NCI-H2107 (cell line): ENCODE data around the gene CDC14A.

ENCODE experiments used
- DNase-seq: peaks from one replicate; lab custom pipeline; 2025; lab: John Stamatoyannopoulos, UW

CDC14A gene

GRCh38 chr1:100448366-100448765 is 96.1 kb downstream of the CDC14A start:
- DNase-seq = no peak

- no peak for DNase-seq
These were observed 97.2 kb downstream of the CDC14A start for GRCh38 chr1:100449477-100449876.

DNA sequence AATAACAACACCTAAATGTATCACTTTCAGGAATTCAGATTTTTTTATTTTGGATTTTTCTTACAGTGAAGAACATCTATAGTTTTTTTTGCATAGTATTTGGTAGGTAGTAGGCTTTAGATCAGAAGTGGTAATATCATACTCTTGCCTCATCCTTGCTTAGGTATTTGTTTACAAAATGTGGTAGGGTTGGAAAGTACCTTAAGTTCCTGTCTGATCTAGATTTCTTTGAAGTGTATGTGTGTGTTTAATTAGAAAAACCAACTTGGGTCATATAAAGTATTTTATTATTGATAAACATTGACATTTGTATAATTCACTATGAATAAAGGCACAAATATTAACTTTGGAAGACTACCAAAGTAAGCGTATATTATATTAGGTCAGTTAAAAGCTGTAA is 100.3 kb downstream of the CDC14A start:
- no peak for DNase-seq

DNA sequence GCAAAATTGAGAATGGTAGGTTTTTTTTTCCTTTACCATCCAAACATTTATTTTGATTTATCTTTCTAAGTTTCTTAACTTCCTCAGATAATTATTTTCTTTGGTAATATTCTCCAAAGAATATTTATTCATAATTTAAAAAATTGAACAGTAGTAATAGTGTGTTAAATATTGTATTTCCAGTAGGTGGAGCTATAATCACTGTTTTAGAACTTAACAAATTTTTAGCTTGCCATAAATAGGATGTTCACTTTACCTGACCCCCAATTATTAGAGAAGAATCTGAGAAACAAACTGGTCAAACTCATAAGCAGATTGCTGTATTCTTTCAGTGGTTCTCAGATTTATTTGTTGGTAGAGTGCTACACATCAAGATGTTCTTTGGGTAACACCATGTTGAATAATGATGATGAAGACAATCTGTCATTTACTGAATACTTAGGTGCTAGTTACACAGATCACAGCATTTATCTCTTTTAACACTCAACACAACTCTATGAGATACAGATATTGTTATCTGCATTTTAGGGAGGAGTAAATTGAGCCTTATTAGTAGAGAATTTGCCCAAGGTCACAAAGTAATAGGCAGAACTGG is 103.3 kb downstream of the CDC14A start:
- no peak for DNase-seq

DNA sequence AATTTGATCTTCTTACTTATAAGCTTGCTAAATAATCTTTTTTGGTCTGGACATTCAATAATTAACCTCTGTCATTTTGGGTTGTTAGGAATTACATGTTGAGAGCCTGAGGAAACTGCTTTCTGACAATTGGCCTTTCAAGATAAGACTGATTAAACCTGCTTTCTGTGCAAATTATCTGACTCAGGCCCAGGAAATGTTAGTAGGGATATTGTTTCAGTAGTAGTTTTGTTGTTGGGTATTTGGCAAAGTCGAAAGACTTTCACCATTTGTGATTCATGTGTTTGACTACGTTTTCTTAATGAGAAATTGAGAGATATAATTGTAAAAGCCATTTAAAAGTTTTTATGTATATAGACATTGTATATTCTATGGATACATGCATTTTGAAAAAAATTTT is 104.6 kb downstream of the CDC14A start:
- no peak for DNase-seq

DNA sequence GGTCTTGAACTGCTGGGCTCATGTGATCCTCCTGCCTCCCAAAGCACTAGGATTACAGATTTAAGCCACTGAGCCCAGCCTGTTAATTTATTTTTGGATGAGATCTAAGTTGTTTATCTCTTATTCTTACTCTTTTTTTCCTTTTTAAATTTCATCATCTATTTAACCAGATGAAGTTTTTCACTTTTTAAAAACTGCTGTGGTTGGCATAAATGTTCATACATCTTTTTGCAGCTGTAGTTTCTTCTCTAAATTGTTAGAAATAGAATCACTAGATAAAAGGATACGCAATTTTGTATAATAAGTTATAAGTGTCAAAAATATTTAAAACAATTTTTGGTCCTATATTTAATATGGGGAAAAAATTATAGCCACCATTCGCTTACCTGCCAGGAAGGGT is 105.4 kb downstream of the CDC14A start:
- DNase-seq = no peak

GRCh38 chr1:100458661-100459357 is 106.5 kb downstream of the CDC14A start:
- DNase-seq = no peak

- DNase-seq = peak; percentile 67
These were observed 107.2 kb downstream of the CDC14A start for GRCh38 chr1:100459358-100460114.

- no peak for DNase-seq
These were observed 108.9 kb downstream of the CDC14A start for GRCh38 chr1:100461222-100461621.

DNA sequence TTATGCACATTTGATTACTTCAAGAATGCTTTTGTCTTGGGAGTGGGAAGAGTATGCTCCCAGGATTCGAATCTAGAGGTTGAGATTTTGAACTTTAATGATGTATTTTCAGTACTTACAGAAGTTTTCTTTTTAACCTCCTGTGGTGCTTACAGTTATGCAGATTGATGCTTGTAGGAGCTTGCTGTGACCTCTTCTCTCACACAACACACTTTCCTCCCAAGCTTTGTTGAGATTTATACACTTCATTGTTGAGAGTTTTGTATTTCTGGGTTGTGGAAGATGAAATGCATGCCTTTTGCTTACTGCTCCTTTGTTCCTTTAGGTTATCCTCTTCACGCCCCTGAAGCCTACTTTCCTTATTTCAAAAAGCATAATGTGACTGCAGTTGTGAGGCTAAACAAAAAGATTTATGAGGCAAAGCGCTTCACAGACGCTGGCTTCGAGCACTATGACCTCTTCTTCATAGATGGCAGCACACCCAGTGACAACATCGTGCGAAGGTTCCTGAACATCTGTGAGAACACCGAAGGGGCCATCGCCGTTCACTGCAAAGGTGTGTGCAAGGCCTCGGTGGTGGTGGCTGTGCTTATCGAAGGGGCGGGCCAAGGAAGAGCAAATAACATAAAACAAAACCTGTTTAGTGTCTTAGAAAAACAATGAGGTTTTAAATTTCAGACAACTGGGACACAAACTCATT is 110.2 kb downstream of the CDC14A start:
- no peak for DNase-seq

DNA sequence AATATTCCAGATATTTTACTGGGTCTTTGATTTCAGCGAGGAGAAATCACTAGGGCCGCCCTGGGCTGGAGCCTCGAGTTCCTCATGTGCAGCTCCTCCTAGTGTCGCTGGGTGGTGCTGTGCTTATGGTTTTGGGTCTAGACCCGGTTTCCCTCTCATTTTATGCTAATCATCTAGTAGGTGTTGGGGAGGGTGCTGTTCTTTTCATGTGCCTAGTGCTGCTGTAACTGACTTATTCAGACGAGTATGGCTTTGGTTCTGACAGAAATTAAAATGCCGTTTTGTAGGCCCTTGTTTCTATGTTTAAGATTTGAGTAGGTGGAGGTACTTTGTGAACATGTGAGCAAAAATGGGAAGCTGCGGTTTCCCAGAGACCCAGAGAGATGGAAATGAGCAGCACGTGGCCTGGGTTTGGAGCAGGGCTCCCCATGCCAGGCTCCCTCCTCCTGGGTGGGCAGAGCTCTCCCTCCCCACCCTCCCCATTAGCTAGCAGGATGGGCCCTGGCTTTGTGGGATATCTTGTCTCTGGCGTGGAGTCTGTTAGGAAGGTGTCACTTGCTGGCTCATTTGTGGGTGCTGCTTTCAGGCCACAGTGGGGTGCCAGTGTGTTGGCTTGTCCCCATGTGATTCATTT is 111.6 kb downstream of the CDC14A start:
- peak; percentile 74 for DNase-seq

- no peak for DNase-seq
These were observed 117.3 kb downstream of the CDC14A start for GRCh38 chr1:100469578-100469977.

DNA sequence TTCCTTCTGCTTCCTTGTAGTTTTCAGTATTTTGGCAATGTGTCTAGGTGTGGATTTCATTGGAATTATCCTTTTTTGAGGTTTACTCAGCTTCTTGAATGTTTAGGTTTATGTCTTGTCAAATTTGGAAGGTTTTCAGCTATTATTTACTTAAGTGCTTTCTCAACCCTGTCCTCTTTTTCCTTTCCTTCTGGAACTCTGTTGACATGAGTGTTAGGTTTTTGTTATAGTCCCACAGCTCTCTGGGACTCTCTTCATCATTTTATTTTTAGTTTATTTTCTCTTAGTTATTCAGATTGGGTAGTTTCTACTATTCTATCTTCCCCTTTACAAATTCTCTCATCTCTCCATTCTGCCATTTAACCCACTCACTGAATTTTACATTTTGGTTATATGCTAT is 122.5 kb downstream of the CDC14A start:
- DNase-seq = no peak

DNA sequence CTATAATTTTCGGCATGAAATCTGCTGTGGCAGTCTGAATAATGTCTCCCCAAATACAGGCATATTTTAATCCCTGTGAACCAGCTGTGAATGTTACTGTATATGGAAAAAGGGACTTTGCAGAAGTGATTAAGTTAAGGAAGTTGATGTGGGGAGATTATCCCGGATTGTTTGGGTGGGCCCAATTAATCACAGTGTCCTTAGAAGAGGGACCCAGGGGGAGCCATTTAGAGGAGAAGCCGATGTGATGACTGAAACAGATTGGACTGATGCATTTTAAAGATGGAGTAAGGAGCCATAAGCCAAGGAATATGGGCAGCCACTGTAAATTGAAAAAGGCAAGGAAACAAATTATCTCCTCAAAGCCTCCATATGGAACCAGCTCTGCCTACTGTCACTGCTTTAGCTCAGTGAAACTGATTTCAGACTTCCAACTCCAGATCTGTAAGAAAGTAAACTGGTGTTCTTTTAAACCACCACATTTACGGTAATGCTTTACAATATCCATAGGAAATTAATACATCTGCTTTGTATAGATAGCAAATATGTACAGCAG is 124.5 kb downstream of the CDC14A start:
- no peak for DNase-seq

DNA sequence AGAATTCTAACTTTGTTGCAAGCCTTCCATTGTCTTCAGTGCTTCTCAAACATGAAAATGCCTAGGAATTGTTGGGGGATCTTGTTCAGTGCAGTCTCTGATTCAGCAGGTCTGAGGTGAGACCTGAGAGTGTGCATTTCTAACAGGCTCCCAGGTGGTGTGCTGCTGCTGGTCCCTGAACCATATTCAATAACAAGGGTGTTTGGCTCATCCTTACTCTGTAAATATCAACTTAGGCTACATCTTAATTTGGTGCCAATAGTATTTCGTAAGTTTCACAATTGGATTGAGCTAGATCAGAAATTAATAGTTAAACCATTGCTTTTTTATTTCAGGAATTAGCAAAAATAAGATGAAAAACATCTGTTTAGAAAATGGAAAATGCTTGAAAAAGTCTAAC is 126.5 kb downstream of the CDC14A start:
- DNase-seq = no peak

DNA sequence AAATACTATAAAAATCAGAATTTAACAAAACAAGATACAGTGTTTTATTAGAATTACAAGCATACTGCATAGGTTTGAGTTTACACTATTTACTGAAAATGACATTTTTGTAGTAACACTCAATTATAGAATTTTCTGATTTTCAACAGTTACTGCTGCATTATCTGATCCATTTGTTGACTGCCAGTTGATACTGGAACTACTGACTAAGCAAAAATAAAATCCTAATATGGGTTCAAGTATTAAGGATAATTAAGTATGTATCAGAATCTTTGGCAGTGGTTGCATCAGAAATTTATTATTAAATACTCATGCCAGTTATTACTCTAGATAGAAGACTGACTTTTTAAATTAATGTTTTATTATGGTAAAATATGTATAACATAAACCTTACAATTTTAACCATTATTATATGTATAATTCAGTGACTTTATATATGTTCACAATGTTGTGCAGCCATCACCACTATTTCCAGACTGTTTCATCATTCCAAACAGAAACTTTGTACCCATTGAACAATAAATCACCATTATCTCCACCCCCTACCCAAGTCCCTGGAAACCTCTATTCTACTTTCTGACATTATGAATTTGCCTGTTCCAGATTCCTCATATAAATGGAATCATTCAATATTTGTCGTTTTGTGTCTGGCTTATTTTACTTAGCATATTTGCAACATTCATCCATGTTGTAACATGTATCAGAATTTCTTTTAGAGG is 127.5 kb downstream of the CDC14A start:
- no peak for DNase-seq

DNA sequence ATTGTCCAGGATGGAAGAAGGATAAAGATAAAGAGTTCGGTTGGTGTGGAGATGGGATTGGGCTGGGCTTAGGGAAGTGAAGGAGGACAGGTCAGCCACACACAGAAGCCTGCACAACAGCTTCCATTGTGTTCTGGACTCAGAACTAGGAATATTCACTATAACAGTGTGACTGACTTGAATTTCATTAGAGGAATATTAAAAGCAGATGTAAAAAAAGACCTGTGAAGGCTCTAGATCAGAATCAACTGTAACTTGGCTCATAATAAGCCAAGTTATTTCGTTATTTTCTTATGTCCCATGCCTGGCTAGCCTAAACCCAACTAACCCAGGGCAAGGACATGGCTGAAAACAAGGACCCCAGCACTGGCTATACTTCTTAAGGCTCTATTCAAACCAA is 129.0 kb downstream of the CDC14A start:
- no peak for DNase-seq

DNA sequence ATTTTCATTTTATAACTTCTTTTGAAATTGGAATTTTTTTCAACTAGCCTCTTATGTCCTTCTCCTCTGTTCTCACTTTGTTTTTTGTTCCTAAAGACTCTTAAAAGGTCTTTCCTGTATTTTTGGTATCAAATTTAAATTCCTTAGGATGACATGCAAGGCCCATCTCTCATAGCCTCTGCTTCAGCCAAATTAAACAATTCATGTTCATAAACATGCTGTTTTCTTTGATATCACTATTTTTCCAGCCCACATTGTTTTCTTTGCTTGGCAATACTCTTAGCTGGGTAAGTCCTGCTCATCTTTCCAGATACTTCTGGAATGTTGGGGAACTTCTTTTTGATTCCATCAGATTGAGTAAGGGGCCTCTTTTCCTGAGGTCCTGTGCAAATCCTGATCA is 129.9 kb downstream of the CDC14A start:
- no peak for DNase-seq

- no peak for DNase-seq
These were observed 130.4 kb downstream of the CDC14A start for GRCh38 chr1:100482748-100483147.

DNA sequence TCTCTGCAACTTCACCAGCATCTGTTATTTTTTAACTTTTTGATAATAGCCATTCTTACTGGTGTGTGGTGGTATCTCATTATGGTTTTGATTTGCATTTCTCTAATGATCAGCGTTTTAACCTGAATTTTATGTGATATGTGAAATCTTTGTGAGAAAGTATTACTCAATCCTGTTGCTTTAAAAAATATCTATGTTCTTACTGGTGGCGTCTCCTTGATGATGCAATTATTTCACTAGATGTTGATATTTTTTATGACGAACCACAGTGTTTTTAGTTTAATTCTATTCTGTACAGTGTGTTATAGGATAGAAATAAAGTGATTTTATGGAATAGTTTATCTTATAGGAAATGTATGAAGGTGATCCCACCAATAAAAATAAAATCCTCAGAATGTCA is 130.9 kb downstream of the CDC14A start:
- DNase-seq = no peak

DNA sequence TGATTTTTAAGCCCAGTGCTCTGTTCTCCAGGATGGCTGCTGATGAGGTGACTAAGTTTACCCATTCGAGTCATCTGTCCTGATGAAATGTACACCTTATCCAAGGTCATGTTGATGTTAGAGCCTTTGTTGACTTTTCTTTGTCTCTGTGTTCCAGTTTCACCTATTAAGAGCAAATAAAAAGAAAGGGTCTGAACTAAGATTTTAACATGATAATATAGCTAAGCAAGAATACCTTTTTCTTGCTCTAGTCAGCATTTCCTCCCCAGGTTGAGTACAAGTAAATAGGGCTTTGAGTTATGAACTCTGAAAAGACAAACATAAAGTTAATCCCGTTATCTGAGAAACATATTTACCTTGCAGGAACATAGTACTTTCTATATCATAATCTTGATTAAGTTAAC is 133.6 kb downstream of the CDC14A start:
- no peak for DNase-seq
